Tongue (tissue), 2 donors: ENCODE measurements around the gene GAB1. TPM values are rescaled to one million over a fixed set of nuclear protein-coding genes. Genes with fewer than 3 reads are reported as not detected.

ENCODE experiments used
- DNase-seq: peaks from one replicate; pipeline ENCODE4 v3.0.0-alpha.2; 2015
- total RNA-seq: library from RNA; depleted of rRNA; stranded (reverse); fragments of >200 nt; gene quantifications from one replicate; pipeline ENCODE4 v1.2.3, GENCODE V29; 2014

The GAB1 gene
- total RNA-seq: 49.6 TPM

GRCh38 chr4:143336781-143337599, at the start of gene GAB1:
Gene GAB1 (plus strand): TSS chr4:143336876. CDS start chr4:143337189, 313 bp downstream.
- DNase-seq: peak; percentile 84

GRCh38 chr4:143287572-143287923, 49.1 kb upstream of the GAB1 start:
- no peak for DNase-seq

GRCh38 chr4:143288171-143288570, 48.5 kb upstream of the GAB1 start:
- peak; percentile 33 for DNase-seq

- no peak for DNase-seq
Observed at GRCh38 chr4:143289370-143289769, 47.3 kb upstream of the GAB1 start.

- no peak for DNase-seq
Observed at GRCh38 chr4:143291314-143291713, 45.4 kb upstream of the GAB1 start.

GRCh38 chr4:143292858-143293257, 43.8 kb upstream of the GAB1 start:
- DNase-seq: no peak

- peak; percentile 93 for DNase-seq
Observed at GRCh38 chr4:143294310-143294709, 42.4 kb upstream of the GAB1 start.

- no peak for DNase-seq
Observed at GRCh38 chr4:143294710-143295275, 41.9 kb upstream of the GAB1 start.

- DNase-seq: no peak
Observed at GRCh38 chr4:143296397-143297067, 40.1 kb upstream of the GAB1 start.

GRCh38 chr4:143300860-143301259, 35.8 kb upstream of the GAB1 start:
- no peak for DNase-seq

- DNase-seq: peak; percentile 18
Observed at GRCh38 chr4:143302536-143302935, 34.1 kb upstream of the GAB1 start.

- DNase-seq: no peak
Observed at GRCh38 chr4:143306788-143307187, 29.9 kb upstream of the GAB1 start.

- no peak for DNase-seq
Observed at GRCh38 chr4:143307531-143307930, 29.1 kb upstream of the GAB1 start.

GRCh38 chr4:143308377-143308776, 28.3 kb upstream of the GAB1 start:
- no peak for DNase-seq

GRCh38 chr4:143311924-143312323, 24.8 kb upstream of the GAB1 start:
- no peak for DNase-seq

GRCh38 chr4:143313521-143313920, 23.2 kb upstream of the GAB1 start:
- no peak for DNase-seq

- no peak for DNase-seq
Observed at GRCh38 chr4:143313996-143314395, 22.7 kb upstream of the GAB1 start.

- DNase-seq: no peak
Observed at GRCh38 chr4:143320113-143320512, 16.6 kb upstream of the GAB1 start.

GRCh38 chr4:143326735-143327134, 9.9 kb upstream of the GAB1 start:
- DNase-seq: no peak

- no peak for DNase-seq
Observed at GRCh38 chr4:143329985-143330384, 6.7 kb upstream of the GAB1 start.

GRCh38 chr4:143335979-143336780, 496 bp upstream of the GAB1 start:
- DNase-seq: peak; percentile 97

GRCh38 chr4:143337600-143338287, 1.1 kb downstream of the GAB1 start:
- peak; percentile 81 for DNase-seq
